ENCODE data around the gene ZIC1. TPM values are rescaled to one million over a fixed set of nuclear protein-coding genes. Genes with fewer than 3 reads are reported as not detected.
A peak's percentile ranks its signal among the peaks of the same experiment; 100 is the strongest.

The ZIC1 gene
- total RNA-seq, 2 donors from 2014 or later, result not detected

GRCh38 chr3:147418808-147419701 is 9.9 kb downstream of the ZIC1 start:
- Mint-ChIP-seq H3K27ac (no peak overlapping the region), H3K36me3 (ENCODE audit: low read depth) (no peaks in the 10 kb centered on the region), H3K9me3 (no peaks in the 10 kb centered on the region), H3K4me3 (peak overlapping the region; percentile 56), H3K4me1 (peaks cover 28% of the 10 kb centered on the region), H3K27me3 (ENCODE audit: insufficient read depth) (peaks cover 100% of the 10 kb centered on the region)
- DNase-seq, result peak; percentile 97
- TF ChIP-seq CTCF (conservative IDR thresholded peaks at IDR 0.05), result no peak
- 2 to 4% methylated on average over 24 to 54 of the region's 54 CpGs for WGBS, 2 experiments (ENCODE audit: insufficient coverage in 1 of 2, insufficient read length in 1 of 2)
- Histone ChIP-seq H3K4me3 (ENCODE audit: low read length) (peak overlapping the region; percentile 78), H3K27me3 (ENCODE audit: control insufficient read depth, insufficient read depth, low read length, poor library complexity, severe bottlenecking) (peaks cover 100% of the 10 kb centered on the region), H3K9ac (ENCODE audit: extremely low read depth, low read length, poor library complexity, severe bottlenecking) (no peak overlapping the region), H3K9me3 (ENCODE audit: control insufficient read depth, low read length) (no peaks in the 10 kb centered on the region), H3K36me3 (ENCODE audit: control insufficient read depth, insufficient read depth, low read length) (no peaks in the 10 kb centered on the region), H3K27ac (ENCODE audit: low read depth, low read length) (peak overlapping the region; percentile 50), H3K4me1 (ENCODE audit: control insufficient read depth, insufficient read depth, low read length) (no peaks in the 10 kb centered on the region)

GRCh38 chr3:147419781-147420224 is 10.6 kb downstream of the ZIC1 start:
- no peak for DNase-seq
- peaks cover 100% of the 10 kb centered on the region for H3K27me3 Mint-ChIP-seq (ENCODE audit: insufficient read depth)
- H3K27ac ChIP-seq (ENCODE audit: low read depth, low read length), result no peak overlapping the region

More at GRCh38 chr3:147419781-147420224, 10.6 kb downstream of the ZIC1 start:
- no peaks in the 10 kb centered on the region for H3K9me3 ChIP-seq (ENCODE audit: control insufficient read depth, low read length)
- peaks cover 100% of the 10 kb centered on the region for H3K27me3 ChIP-seq (ENCODE audit: control insufficient read depth, insufficient read depth, low read length, poor library complexity, severe bottlenecking)
- no peaks in the 10 kb centered on the region for H3K4me1 ChIP-seq (ENCODE audit: control insufficient read depth, insufficient read depth, low read length)
- no peak overlapping the region for H3K9ac ChIP-seq (ENCODE audit: extremely low read depth, low read length, poor library complexity, severe bottlenecking)
- 16 to 40% methylated on average over 3 to 10 of the region's 10 CpGs for whole genome bisulfite sequencing, 2 experiments (ENCODE audit: insufficient coverage in 1 of 2, insufficient read length in 1 of 2)
- Mint-ChIP-seq H3K4me3 (peak overlapping the region; percentile 56), H3K27ac (no peak overlapping the region), H3K9me3 (no peaks in the 10 kb centered on the region), H3K36me3 (ENCODE audit: low read depth) (no peaks in the 10 kb centered on the region), H3K4me1 (peaks cover 29% of the 10 kb centered on the region)
- no peak for TF ChIP-seq CTCF (conservative IDR thresholded peaks at IDR 0.05)
- H3K4me3 ChIP-seq (ENCODE audit: low read length), result peak overlapping the region; percentile 78
- no peaks in the 10 kb centered on the region for H3K36me3 ChIP-seq (ENCODE audit: control insufficient read depth, insufficient read depth, low read length)

Measured in endodermal cell (in vitro differentiated cells).